Measurements from ENCODE around the gene RBSN. TPM values are rescaled to one million over a fixed set of nuclear protein-coding genes. Genes with fewer than 3 reads are reported as not detected.

Gene RBSN
- total and polyA plus RNA-seq, 2 donors (not counting 1 experiment from before 2014, with no cell fraction given), result 7.1 to 32.6 TPM

DNA sequence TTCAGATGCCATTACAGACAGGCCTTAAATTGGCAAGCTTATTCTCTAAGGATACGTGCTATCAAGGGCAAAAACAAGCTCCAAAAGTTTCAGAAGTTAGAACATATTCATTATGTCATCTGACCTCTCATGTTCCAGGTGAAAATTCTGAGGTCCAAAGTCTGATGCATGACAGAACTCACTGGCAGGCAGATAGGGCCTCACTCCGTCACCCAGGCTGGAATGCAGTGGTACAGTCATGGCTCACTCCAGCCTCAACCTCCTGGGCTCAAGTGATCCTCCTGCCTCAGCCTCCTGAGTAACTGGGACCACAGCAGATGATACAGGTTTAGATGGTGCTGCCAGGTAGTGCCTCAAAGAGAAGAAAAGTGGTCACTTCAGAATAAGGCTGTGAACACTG is 49.4 kb downstream of the RBSN start:
- Mint-ChIP-seq H3K9me3 (ENCODE audit: insufficient read depth) (no peaks in the 10 kb centered on the region), H3K4me3 (no peak overlapping the region), H3K27me3 (no peaks in the 10 kb centered on the region), H3K27ac (peak overlapping the region; percentile 93), H3K4me1 (peaks cover 48% of the 10 kb centered on the region)
- no peak for ATAC-seq (ENCODE audit: low read depth)
- peak overlapping the region; percentile 65 for H3K4me2 ChIP-seq (replicated peaks; ENCODE audit: low read depth, low read length, poor library complexity, severe bottlenecking)
- peak overlapping the region; percentile 72 to 86 for H3K27ac ChIP-seq (ENCODE audit: low read length in 2 of 2)
- no peaks in the 10 kb centered on the region for H3K9me3 ChIP-seq (ENCODE audit: control extremely low read depth in 1 of 3, control insufficient read depth in 2 of 3, insufficient read depth in 1 of 3, low read length in 2 of 3)
- TF ChIP-seq EZH2 (IDR thresholded peaks at IDR 0.05; ENCODE audit: borderline replicate concordance, insufficient read depth, low read depth, low read length, poor library complexity, severe bottlenecking), result no peak
- TF ChIP-seq, protein P1, sequence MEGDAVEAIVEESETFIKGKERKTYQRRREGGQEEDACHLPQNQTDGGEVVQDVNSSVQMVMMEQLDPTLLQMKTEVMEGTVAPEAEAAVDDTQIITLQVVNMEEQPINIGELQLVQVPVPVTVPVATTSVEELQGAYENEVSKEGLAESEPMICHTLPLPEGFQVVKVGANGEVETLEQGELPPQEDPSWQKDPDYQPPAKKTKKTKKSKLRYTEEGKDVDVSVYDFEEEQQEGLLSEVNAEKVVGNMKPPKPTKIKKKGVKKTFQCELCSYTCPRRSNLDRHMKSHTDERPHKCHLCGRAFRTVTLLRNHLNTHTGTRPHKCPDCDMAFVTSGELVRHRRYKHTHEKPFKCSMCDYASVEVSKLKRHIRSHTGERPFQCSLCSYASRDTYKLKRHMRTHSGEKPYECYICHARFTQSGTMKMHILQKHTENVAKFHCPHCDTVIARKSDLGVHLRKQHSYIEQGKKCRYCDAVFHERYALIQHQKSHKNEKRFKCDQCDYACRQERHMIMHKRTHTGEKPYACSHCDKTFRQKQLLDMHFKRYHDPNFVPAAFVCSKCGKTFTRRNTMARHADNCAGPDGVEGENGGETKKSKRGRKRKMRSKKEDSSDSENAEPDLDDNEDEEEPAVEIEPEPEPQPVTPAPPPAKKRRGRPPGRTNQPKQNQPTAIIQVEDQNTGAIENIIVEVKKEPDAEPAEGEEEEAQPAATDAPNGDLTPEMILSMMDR (IDR thresholded peaks at IDR 0.05), result no peak
- peaks cover 2 to 61% of the 10 kb centered on the region in 2 experiments for H3K36me3 ChIP-seq (replicated peaks in 1 of 2; ENCODE audit: control extremely low read depth in 1 of 2, control insufficient read depth in 1 of 2, extremely low read depth in 1 of 2, insufficient read depth in 2 of 2, low read length in 1 of 2)
- ChIA-PET CTCF (interaction anchor here (1.1 to 1.7 kb wide), 3 partner anchors 59 to 124 kb away, joined by 3 to 5 read pairs (median 5); no protein-coding TSS in a partner anchor), POLR2A (interaction anchor here (0.8 to 2.2 kb wide), 3 partner anchors 10 to 50 kb away, joined by 3 to 12 read pairs (median 6); partner anchors contain the start of genes MRPS25 and RBSN)
- H3K9ac ChIP-seq (ENCODE audit: low read length), result no peak overlapping the region
- H3K27me3 ChIP-seq (replicated peaks in 1 of 4; ENCODE audit: control extremely low read depth in 1 of 4, control insufficient read depth in 3 of 4, insufficient read depth in 4 of 4, low read length in 3 of 4), result no peaks in the 10 kb centered on the region
- no peak overlapping the region for H3K4me3 ChIP-seq (ENCODE audit: control extremely low read depth in 1 of 5, extremely low read depth in 1 of 5, insufficient read depth in 1 of 5, low read depth in 2 of 5, low read length in 4 of 5)
- no peak for DNase-seq
- H3K4me1 ChIP-seq (ENCODE audit: control insufficient read depth in 2 of 2, insufficient read depth in 2 of 2, low read length in 2 of 2), result peaks cover 42 to 48% of the 10 kb centered on the region in 2 donors
- WGBS (ENCODE audit: insufficient coverage), result 100% methylated on average over 2 of the region's 2 CpGs
- peaks cover 13% of the 10 kb centered on the region for H4K20me1 ChIP-seq (ENCODE audit: control insufficient read depth, insufficient read depth, low read length, poor library complexity, severe bottlenecking)
- H2AFZ ChIP-seq (ENCODE audit: insufficient read depth, low read depth, low read length, poor library complexity, severe bottlenecking), result no peak overlapping the region
- peaks cover 25% of the 10 kb centered on the region for H3K79me2 ChIP-seq (ENCODE audit: control insufficient read depth, insufficient read depth, low read length)
- intact Hi-C loops (cut with micrococcal nuclease), result no loop called here

DNA sequence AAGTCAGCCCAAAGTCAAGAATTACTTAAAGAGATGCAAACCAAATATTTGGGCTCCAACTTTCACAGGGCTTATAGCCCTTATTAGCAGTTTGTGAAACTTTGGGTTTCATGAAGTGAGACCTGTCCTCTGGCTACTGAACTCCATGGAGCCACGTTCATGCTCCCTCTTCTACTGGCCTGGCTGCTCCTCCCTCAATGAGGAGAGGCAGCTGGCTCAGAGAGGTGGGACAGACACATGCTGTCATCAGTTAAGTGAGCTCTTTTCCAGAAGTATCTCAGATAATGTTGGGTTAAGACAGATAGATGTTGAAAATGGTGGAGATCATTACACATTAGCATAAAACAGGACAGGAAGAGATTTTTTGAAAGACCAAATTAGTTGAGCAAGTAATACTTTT is 53.3 kb downstream of the RBSN start:
- Histone ChIP-seq H3K9me3 (ENCODE audit: control extremely low read depth in 1 of 3, control insufficient read depth in 2 of 3, insufficient read depth in 1 of 3, low read length in 2 of 3) (no peaks in the 10 kb centered on the region), H4K20me1 (ENCODE audit: control insufficient read depth, insufficient read depth, low read length, poor library complexity, severe bottlenecking) (peaks cover 11% of the 10 kb centered on the region), H3K27ac (ENCODE audit: low read length in 2 of 2) (no peak overlapping the region), H3K27me3 (replicated peaks in 1 of 4; ENCODE audit: control extremely low read depth in 1 of 4, control insufficient read depth in 3 of 4, insufficient read depth in 4 of 4, low read length in 3 of 4) (no peaks in the 10 kb centered on the region), H3K79me2 (ENCODE audit: control insufficient read depth, insufficient read depth, low read length) (no peaks in the 10 kb centered on the region), H3K4me3 (ENCODE audit: control extremely low read depth in 1 of 5, extremely low read depth in 1 of 5, insufficient read depth in 1 of 5, low read depth in 2 of 5, low read length in 4 of 5) (no peak overlapping the region), H3K9ac (ENCODE audit: low read length) (no peak overlapping the region), H3K4me2 (replicated peaks; ENCODE audit: low read depth, low read length, poor library complexity, severe bottlenecking) (no peak overlapping the region), H3K4me1 (ENCODE audit: control insufficient read depth in 2 of 2, insufficient read depth in 2 of 2, low read length in 2 of 2) (peaks cover 12 to 19% of the 10 kb centered on the region in 2 donors), H2AFZ (ENCODE audit: insufficient read depth, low read depth, low read length, poor library complexity, severe bottlenecking) (no peak overlapping the region), H3K36me3 (replicated peaks in 1 of 2; ENCODE audit: control extremely low read depth in 1 of 2, control insufficient read depth in 1 of 2, extremely low read depth in 1 of 2, insufficient read depth in 2 of 2, low read length in 1 of 2) (peaks cover 2 to 87% of the 10 kb centered on the region in 2 experiments)
- Mint-ChIP-seq H3K4me1 (peaks cover 16% of the 10 kb centered on the region), H3K4me3 (no peak overlapping the region), H3K27ac (no peak overlapping the region), H3K9me3 (ENCODE audit: insufficient read depth) (no peaks in the 10 kb centered on the region), H3K27me3 (no peaks in the 10 kb centered on the region)
- POLR2A ChIA-PET, result no interaction called here
- TF ChIP-seq, protein P1 (IDR thresholded peaks at IDR 0.05), result no peak
- TF ChIP-seq EZH2 (IDR thresholded peaks at IDR 0.05; ENCODE audit: borderline replicate concordance, insufficient read depth, low read depth, low read length, poor library complexity, severe bottlenecking), result no peak
- CTCF ChIA-PET, result interaction anchor here (1.0 kb wide), 1 partner anchor 119 kb away, joined by 3 read pairs; no protein-coding TSS in a partner anchor
- no CpG with 5 or more reads among the region's 1 CpG for WGBS (ENCODE audit: insufficient coverage)
- intact Hi-C loops (cut with micrococcal nuclease), result no loop called here
- ATAC-seq (ENCODE audit: low read depth), result no peak
- no peak for DNase-seq

All from B cell (primary cell).